H7 (cell line): Measurements from ENCODE around the gene TMPRSS13. TPM values are rescaled to one million over a fixed set of nuclear protein-coding genes. Genes with fewer than 3 reads are reported as not detected.

ENCODE experiments used
- DNase-seq: peaks from one replicate; pipeline ENCODE4 v3.0.0; 2012
- H3K27me3 ChIP-seq: 2 replicates; pipeline ENCODE4 v1.6.0; 2011; ENCODE audit warnings: mild to moderate bottlenecking, low read length; ENCODE audit not compliant: control insufficient read depth, insufficient read depth
- H3K36me3 ChIP-seq: replicated peaks from 2 replicates; pipeline ENCODE4 v1.5.1; 2011; ENCODE audit warnings: low read length; ENCODE audit not compliant: control insufficient read depth, insufficient read depth
- H3K4me3 ChIP-seq: 2 replicates; pipeline ENCODE4 v1.5.1; 2011; ENCODE audit warnings: low read depth, mild to moderate bottlenecking, control low read depth, low read length, moderate library complexity; ENCODE audit not compliant: insufficient read depth
- total RNA-seq: library from RNA; depleted of rRNA; stranded (reverse); fragments of >200 nt; shearing (Covaris generic); gene quantifications from 2 replicates; pipeline ENCODE4 v1.2.3, GENCODE V29; 2014

TMPRSS13 gene
- total RNA-seq, 1 experiment from 2014 or later: 0.31 TPM

GRCh38 chr11:117915672-117916235, 13.4 kb downstream of the TMPRSS13 start:
- no peaks in the 10 kb centered on the region; the same call in 1 of the 2 replicates for H3K27me3 ChIP-seq

GRCh38 chr11:117914991-117915618, 14.1 kb downstream of the TMPRSS13 start:
- DNase-seq: peak; percentile 57
- Histone ChIP-seq H3K36me3 (no peaks in the 10 kb centered on the region), H3K4me3 (no peak overlapping the region), H3K27me3 (no peaks in the 10 kb centered on the region; the same call in 1 of the 2 replicates)

More at GRCh38 chr11:117915672-117916235, 13.4 kb downstream of the TMPRSS13 start:
- Histone ChIP-seq H3K4me3 (no peak overlapping the region), H3K36me3 (no peaks in the 10 kb centered on the region)
- no peak for DNase-seq

- DNase-seq: no peak
- H3K27me3 ChIP-seq: no peaks in the 10 kb centered on the region; the same call in 1 of the 2 replicates
- no peak overlapping the region for H3K4me3 ChIP-seq
- no peaks in the 10 kb centered on the region for H3K36me3 ChIP-seq
Observed at GRCh38 chr11:117914398-117914761, 14.8 kb downstream of the TMPRSS13 start.

DNA sequence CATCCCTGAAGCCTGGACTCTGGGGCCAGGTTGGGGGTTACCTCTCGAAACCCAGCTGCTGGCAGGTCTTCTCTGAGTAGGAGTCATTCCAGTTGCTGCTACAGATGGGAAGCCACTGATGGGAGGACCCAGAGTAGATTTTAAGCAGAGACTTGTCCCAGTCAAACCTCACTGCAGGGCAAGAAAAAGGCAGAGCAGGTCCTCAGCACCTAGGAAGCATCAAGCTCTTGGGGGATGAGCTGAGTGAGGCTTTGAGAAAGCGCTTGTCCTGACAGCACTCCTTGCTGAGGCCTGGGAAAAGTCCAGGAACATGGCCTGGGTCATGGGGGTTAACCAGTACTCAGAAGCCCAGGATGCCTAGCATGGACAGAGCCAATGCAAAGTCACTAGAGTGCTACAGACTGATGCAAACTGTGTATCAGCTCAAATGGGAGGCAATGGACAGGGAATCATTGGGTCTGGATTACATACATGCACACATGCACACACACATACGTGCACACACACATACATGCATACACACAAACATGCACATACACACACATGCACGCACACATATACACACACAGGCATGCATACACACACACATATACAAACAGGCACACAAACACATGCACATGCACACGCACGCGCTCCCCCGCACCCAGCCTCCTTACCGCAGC, 15.3 kb downstream of the TMPRSS13 start:
- Histone ChIP-seq H3K27me3 (no peaks in the 10 kb centered on the region; the same call in 1 of the 2 replicates), H3K36me3 (no peaks in the 10 kb centered on the region), H3K4me3 (no peak overlapping the region)
- DNase-seq: no peak

DNA sequence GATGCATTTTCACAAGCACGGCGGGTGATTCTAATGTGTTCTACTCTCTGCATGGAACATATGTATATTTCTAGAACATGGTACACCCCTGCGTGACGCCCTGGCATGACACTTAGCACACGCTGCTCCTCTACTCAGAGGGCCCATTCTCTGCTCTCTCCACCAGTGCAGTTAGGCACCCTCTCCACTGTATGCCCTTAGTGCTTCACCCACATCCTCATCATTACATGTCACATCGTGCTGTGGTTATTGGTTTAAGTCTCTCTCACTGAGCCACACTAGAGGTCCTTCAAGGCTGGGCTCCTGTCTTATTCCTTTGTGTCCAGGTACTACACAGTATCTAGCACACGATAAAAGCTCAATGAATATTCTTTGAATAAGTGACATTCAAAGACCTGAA, 16.7 kb downstream of the TMPRSS13 start:
- no peak for DNase-seq
- Histone ChIP-seq H3K4me3 (no peak overlapping the region), H3K27me3 (no peaks in the 10 kb centered on the region; the same call in 1 of the 2 replicates), H3K36me3 (no peaks in the 10 kb centered on the region)

GRCh38 chr11:117911694-117912093, 17.5 kb downstream of the TMPRSS13 start:
- Histone ChIP-seq H3K4me3 (no peak overlapping the region), H3K27me3 (no peaks in the 10 kb centered on the region; the same call in 1 of the 2 replicates), H3K36me3 (no peaks in the 10 kb centered on the region)
- no peak for DNase-seq

DNA sequence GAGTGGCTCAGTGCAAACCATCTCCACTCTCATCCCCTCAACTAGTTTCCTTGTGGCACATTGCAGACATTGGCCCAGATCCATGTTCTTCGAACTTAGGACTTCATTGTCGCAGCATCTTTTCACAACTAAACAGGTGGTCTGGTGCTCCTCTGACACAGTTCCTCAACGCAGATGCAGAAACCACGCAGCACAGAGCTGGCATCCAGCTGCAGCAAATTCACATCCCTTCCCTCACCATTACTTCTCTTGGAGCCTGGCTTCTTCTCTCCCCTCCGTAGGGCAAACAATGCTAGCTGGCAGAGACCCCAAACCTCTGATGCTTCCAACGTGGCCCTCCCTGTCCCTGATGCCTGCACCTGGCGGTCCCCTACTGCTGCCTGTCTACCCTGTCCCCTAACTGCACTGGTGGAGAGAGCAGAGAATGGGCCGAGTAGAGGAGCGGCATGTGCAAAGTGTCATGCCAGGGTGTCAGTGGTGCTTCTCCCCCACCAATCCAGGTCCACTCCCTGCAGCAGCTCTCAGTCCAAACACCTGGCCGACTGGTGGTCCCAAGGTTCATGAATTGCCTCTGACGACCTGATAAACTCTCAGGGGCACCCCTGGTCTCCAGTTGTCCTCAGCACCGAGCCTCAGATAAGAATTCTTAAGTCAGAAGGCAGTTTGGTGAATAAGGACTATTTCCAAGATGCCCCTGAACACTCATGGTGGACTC, 18.1 kb downstream of the TMPRSS13 start:
- no peaks in the 10 kb centered on the region for H3K36me3 ChIP-seq
- no peaks in the 10 kb centered on the region; the same call in 1 of the 2 replicates for H3K27me3 ChIP-seq
- no peak overlapping the region for H3K4me3 ChIP-seq
- DNase-seq: peak; percentile 2

DNA sequence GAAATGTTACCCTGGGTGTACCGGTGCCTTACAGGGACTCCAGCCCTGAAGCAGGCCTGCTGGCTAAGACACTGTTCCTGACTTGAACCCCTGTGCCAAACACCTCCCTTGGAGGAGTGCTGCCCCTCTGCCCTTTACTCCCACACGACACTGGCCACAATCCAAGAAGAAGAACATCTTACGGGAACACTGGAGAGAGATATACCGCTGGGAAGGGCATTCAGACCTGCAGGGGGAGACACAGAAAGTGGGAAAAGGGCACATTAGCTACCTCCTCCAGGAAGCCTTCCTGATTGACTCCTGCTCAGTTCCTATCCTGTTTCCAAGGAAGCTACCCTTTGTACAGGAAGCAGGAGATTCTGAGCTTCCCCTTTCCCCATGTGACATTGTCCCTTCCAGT, 18.7 kb downstream of the TMPRSS13 start:
- no peaks in the 10 kb centered on the region; the same call in 1 of the 2 replicates for H3K27me3 ChIP-seq
- peak; percentile 36 for DNase-seq
- H3K4me3 ChIP-seq: no peak overlapping the region
- H3K36me3 ChIP-seq: no peaks in the 10 kb centered on the region

GRCh38 chr11:117909611-117910382, 19.4 kb downstream of the TMPRSS13 start:
- Histone ChIP-seq H3K36me3 (no peaks in the 10 kb centered on the region), H3K27me3 (no peaks in the 10 kb centered on the region; the same call in 1 of the 2 replicates), H3K4me3 (no peak overlapping the region)
- peak; percentile 19 for DNase-seq

DNA sequence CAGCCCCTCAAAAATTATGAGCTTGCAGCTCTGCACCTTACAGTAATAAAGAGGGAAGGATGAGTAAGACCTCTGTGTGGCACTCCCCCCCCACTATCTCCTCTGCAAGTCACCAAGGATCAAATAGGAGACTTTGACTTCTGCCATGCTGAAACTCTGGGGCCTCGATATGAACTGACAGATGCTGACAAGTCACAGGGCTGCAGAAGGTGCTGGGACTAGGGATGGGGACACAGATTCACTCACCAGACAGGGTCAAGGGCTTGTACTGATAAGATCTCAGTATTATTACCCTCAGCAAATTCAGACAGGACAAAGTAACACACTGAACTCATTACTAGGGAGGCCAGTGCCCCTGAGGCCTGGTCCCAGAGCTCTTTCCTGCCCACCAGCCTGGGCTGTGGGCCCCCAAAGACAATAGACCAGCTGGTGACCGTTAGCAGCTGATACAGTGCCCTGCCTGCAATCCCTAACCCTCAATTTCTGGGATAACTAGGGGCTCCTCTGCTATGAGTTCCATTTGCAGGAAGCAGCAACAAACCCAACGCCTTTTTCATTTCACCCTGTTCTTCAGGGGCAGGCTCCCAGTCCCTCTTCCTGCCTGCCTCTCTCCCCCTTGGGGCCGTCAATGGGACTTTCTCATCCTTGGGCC, 20.1 kb downstream of the TMPRSS13 start:
- peak; percentile 61 for DNase-seq
- Histone ChIP-seq H3K4me3 (no peak overlapping the region), H3K36me3 (no peaks in the 10 kb centered on the region), H3K27me3 (no peaks in the 10 kb centered on the region)

DNA sequence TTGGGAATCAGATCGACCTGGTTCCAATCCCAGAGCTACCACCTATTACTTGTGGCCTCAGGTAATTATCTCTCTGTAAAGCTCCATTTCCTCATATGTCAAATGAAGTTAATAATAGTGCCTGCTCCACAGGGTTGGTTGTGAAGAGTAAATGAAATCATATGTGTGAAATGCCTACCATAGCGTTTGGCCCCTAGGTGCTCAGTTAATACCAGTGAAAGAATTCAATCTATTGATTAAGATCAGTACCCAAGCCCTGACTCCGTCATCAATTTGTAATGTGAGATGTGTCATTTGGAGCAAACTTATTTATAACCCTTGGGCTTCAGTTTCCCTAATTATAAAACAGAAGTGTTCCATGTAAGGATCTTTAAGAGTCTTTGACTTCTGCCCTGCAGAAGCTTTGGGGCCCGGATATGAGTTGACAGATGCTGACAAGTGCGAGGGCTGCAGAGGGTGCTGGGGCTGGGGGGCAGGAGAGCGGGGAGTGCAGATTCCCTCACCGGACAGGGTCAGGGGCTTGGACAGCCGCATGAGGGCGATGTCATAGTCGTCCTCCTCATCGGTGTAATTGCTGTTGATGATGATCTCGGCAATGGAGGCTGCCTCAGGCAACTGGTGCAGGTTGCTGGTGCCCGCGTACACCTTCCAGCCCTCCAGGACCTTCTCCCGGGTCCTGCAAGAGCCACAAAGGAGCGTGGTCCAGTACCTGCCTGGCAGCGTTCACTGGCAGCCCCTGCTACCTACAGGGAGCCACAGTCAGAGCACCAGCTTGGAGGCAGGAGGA, 20.9 kb downstream of the TMPRSS13 start:
- H3K36me3 ChIP-seq: no peaks in the 10 kb centered on the region
- H3K27me3 ChIP-seq: no peaks in the 10 kb centered on the region
- no peak overlapping the region for H3K4me3 ChIP-seq
- DNase-seq: peak; percentile 39

DNA sequence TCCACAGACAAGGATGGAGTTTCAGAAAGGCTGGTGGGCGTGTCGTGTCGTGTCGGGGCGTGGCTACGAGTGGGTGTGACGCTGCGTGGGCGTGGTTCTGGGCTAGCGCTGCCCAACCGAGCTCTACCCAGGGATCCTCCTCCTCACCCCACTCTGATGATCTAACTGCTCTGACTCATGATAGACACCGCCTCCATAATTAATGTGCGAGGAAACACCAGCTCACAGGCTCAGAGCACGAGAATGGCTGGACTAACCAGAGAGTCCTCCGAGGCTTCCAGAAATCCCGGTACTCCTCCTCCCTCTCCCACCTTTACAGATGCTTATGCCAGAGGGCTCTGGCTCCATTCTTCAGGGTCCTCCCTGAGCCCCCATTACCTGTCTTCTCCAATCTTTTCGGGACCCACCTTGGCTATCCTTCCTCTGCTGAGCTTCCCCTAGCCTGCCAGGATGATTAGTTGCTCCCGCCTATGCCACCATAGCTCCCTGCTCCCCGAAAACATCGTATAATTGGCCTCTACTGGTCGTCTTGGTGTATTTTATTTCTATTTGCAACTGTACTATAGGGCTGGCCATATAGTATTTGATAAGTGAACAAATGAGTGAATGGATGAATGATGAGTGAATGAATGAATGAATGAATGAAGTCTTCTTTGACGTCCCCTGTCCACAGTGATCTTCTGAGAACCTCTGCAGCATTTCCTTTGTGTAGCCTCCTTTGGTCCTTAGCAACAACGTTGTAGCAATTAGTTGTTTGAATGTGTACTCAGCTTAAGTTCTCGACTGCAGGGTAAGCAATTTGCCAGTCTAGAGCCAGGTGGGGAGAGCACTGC, 21.7 kb downstream of the TMPRSS13 start:
- Histone ChIP-seq H3K27me3 (no peaks in the 10 kb centered on the region), H3K36me3 (no peaks in the 10 kb centered on the region), H3K4me3 (peak overlapping the region; percentile 24)
- peak; percentile 90 for DNase-seq
